ENCODE data around the gene SMTN. TPM values are rescaled to one million over a fixed set of nuclear protein-coding genes. Genes with fewer than 3 reads are reported as not detected.
A peak's percentile ranks its signal among the peaks of the same experiment; 100 is the strongest.

Gene SMTN
- total and polyA plus RNA-seq, 4 donors, result 10.1 to 47.3 (median 13.8) TPM

GRCh38 chr22:31085493-31085824, 4.3 kb downstream of the SMTN start:
- Histone ChIP-seq H3K36me3 (ENCODE audit: control insufficient read depth in 4 of 4, insufficient read depth in 3 of 4, low read depth in 1 of 4, low read length in 3 of 4) (no peaks in the 10 kb centered on the region), H3K27ac (ENCODE audit: low read depth in 1 of 2, low read length in 2 of 2) (peak overlapping the region; percentile 3 to 82), H3K4me3 (ENCODE audit: low read depth in 1 of 3, low read length in 3 of 3) (peak overlapping the region in 2 of 3 donors; percentile 61 to 75), H3K9me3 (ENCODE audit: control insufficient read depth in 4 of 4, low read length in 3 of 4) (no peaks in the 10 kb centered on the region), H3K27me3 (ENCODE audit: control insufficient read depth in 4 of 4, insufficient read depth in 4 of 4, low read length in 3 of 4) (no peaks in the 10 kb centered on the region), H3K9ac (ENCODE audit: low read depth in 1 of 2, low read length in 2 of 2) (peak overlapping the region in 1 of 2 donors; percentile 76), H3K4me1 (ENCODE audit: control insufficient read depth in 4 of 4, insufficient read depth in 4 of 4, low read length in 3 of 4) (peaks cover 3 to 28% (median 14%) of the 10 kb centered on the region in 4 donors)
- 30% methylated on average over 13 of the region's 13 CpGs for WGBS
- no peak for DNase-seq (ENCODE audit: low spot score)
- TF ChIP-seq TAF1 (conservative IDR thresholded peaks at IDR 0.05) (no peak), ZBTB33 (IDR thresholded peaks at IDR 0.05) (no peak), YY1 (IDR thresholded peaks at IDR 0.05) (no peak), EGR1 (IDR thresholded peaks at IDR 0.05; ENCODE audit: low read depth in 2 of 2) (no peak), RXRA (IDR thresholded peaks at IDR 0.05) (no peak), FOXA2 (IDR thresholded peaks at IDR 0.05) (no peak), ATF3 (IDR thresholded peaks at IDR 0.05) (no peak), NR2F2 (IDR thresholded peaks at IDR 0.05) (no peak), MAX (IDR thresholded peaks at IDR 0.05) (no peak), REST (IDR thresholded peaks at IDR 0.05) (no peak), RAD21 (IDR thresholded peaks at IDR 0.05) (no peak), JUND (IDR thresholded peaks at IDR 0.05) (no peak), HNF4G (IDR thresholded peaks at IDR 0.05) (no peak), SP1 (IDR thresholded peaks at IDR 0.05) (no peak), CTCF (IDR thresholded peaks at IDR 0.05; ENCODE audit: low read depth, low read length, missing input control) (no peak), GABPA (IDR thresholded peaks at IDR 0.05 in 1 of 2, conservative IDR thresholded peaks at IDR 0.05 in 1 of 2) (no peak), HNF4A (conservative IDR thresholded peaks at IDR 0.05) (no peak), FOXA1 (IDR thresholded peaks at IDR 0.05) (no peak)

Data from liver (tissue), 9 donors.